ENCODE measurements around the gene DERA. TPM values are rescaled to one million over a fixed set of nuclear protein-coding genes. Genes with fewer than 3 reads are reported as not detected.

Gene DERA
- total and polyA plus RNA-seq, 2 of the 13 experiments (the other 11 are each of a cell fraction or from before 2014, with no cell fraction given): 24.0 to 51.3 TPM

DNA sequence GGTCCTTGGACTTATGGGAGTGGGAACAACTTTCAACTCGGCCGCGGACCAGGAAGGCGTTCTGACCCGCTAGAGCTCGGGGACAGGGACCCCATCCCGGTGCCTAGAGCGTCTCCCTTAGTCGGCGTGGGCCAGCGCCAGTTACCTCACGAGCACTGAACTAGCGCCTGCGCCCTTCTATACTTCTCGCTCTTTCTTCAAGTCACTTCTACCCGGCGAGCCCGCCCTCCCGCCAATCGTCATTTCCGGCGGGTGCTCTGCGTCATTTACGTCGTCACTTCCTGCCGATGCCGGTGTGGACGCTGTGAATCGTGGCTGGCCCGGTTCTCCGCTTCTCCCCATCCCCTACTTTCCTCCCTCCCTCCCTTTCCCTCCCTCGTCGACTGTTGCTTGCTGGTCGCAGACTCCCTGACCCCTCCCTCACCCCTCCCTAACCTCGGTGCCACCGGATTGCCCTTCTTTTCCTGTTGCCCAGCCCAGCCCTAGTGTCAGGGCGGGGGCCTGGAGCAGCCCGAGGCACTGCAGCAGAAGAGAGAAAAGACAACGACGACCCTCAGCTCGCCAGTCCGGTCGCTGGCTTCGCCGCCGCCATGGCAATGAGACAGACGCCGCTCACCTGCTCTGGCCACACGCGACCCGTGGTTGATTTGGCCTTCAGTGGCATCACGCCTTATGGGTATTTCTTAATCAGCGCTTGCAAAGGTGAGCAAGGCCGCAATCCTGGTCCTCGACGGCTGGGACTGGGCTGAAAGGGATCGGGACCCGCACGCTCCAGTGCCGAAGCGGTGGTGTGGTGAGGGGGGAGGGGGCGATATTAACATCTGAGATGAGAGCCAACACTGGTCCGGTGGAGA, 28.8 kb upstream of the DERA start, which contains the start of gene STRAP (continued):
- no peak for TF ChIP-seq SOX13 (IDR thresholded peaks at IDR 0.05)
- no peak for TF ChIP-seq SOX13 (CRISPR knock-in tag; conservative IDR thresholded peaks at IDR 0.05 in 1 of 2, IDR thresholded peaks at IDR 0.05 in 1 of 2)
- peak; percentile 89 for TF ChIP-seq ZNF317 (CRISPR knock-in tag; IDR thresholded peaks at IDR 0.05)
- TF ChIP-seq ZNF354B (CRISPR knock-in tag; IDR thresholded peaks at IDR 0.05): no peak
- peak; percentile 85 for TF ChIP-seq HDAC1 (CRISPR knock-in tag; IDR thresholded peaks at IDR 0.05)
- peak; percentile 83; the same call in 1 of the 2 replicates for TF ChIP-seq ZNF782 (CRISPR knock-in tag; IDR thresholded peaks at IDR 0.05; ENCODE audit: borderline replicate concordance)
- TF ChIP-seq, protein P1, sequence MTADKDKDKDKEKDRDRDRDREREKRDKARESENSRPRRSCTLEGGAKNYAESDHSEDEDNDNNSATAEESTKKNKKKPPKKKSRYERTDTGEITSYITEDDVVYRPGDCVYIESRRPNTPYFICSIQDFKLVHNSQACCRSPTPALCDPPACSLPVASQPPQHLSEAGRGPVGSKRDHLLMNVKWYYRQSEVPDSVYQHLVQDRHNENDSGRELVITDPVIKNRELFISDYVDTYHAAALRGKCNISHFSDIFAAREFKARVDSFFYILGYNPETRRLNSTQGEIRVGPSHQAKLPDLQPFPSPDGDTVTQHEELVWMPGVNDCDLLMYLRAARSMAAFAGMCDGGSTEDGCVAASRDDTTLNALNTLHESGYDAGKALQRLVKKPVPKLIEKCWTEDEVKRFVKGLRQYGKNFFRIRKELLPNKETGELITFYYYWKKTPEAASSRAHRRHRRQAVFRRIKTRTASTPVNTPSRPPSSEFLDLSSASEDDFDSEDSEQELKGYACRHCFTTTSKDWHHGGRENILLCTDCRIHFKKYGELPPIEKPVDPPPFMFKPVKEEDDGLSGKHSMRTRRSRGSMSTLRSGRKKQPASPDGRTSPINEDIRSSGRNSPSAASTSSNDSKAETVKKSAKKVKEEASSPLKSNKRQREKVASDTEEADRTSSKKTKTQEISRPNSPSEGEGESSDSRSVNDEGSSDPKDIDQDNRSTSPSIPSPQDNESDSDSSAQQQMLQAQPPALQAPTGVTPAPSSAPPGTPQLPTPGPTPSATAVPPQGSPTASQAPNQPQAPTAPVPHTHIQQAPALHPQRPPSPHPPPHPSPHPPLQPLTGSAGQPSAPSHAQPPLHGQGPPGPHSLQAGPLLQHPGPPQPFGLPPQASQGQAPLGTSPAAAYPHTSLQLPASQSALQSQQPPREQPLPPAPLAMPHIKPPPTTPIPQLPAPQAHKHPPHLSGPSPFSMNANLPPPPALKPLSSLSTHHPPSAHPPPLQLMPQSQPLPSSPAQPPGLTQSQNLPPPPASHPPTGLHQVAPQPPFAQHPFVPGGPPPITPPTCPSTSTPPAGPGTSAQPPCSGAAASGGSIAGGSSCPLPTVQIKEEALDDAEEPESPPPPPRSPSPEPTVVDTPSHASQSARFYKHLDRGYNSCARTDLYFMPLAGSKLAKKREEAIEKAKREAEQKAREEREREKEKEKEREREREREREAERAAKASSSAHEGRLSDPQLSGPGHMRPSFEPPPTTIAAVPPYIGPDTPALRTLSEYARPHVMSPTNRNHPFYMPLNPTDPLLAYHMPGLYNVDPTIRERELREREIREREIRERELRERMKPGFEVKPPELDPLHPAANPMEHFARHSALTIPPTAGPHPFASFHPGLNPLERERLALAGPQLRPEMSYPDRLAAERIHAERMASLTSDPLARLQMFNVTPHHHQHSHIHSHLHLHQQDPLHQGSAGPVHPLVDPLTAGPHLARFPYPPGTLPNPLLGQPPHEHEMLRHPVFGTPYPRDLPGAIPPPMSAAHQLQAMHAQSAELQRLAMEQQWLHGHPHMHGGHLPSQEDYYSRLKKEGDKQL (CRISPR knock-in tag; IDR thresholded peaks at IDR 0.05; ENCODE audit: low read depth): no peak
- TF ChIP-seq, protein P2, sequence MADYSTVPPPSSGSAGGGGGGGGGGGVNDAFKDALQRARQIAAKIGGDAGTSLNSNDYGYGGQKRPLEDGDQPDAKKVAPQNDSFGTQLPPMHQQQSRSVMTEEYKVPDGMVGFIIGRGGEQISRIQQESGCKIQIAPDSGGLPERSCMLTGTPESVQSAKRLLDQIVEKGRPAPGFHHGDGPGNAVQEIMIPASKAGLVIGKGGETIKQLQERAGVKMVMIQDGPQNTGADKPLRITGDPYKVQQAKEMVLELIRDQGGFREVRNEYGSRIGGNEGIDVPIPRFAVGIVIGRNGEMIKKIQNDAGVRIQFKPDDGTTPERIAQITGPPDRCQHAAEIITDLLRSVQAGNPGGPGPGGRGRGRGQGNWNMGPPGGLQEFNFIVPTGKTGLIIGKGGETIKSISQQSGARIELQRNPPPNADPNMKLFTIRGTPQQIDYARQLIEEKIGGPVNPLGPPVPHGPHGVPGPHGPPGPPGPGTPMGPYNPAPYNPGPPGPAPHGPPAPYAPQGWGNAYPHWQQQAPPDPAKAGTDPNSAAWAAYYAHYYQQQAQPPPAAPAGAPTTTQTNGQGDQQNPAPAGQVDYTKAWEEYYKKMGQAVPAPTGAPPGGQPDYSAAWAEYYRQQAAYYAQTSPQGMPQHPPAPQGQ (CRISPR knock-in tag; IDR thresholded peaks at IDR 0.05; ENCODE audit: borderline replicate concordance): peak; percentile 38; the same call in 1 of the 2 replicates
- peak; percentile 90; the same call in 1 of the 2 replicates for TF ChIP-seq ZNF616 (CRISPR knock-in tag; IDR thresholded peaks at IDR 0.05; ENCODE audit: low read depth)
- TF ChIP-seq, protein P3, sequence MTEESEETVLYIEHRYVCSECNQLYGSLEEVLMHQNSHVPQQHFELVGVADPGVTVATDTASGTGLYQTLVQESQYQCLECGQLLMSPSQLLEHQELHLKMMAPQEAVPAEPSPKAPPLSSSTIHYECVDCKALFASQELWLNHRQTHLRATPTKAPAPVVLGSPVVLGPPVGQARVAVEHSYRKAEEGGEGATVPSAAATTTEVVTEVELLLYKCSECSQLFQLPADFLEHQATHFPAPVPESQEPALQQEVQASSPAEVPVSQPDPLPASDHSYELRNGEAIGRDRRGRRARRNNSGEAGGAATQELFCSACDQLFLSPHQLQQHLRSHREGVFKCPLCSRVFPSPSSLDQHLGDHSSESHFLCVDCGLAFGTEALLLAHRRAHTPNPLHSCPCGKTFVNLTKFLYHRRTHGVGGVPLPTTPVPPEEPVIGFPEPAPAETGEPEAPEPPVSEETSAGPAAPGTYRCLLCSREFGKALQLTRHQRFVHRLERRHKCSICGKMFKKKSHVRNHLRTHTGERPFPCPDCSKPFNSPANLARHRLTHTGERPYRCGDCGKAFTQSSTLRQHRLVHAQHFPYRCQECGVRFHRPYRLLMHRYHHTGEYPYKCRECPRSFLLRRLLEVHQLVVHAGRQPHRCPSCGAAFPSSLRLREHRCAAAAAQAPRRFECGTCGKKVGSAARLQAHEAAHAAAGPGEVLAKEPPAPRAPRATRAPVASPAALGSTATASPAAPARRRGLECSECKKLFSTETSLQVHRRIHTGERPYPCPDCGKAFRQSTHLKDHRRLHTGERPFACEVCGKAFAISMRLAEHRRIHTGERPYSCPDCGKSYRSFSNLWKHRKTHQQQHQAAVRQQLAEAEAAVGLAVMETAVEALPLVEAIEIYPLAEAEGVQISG (CRISPR knock-in tag; IDR thresholded peaks at IDR 0.05): peak; percentile 99
- TF ChIP-seq, protein P4, sequence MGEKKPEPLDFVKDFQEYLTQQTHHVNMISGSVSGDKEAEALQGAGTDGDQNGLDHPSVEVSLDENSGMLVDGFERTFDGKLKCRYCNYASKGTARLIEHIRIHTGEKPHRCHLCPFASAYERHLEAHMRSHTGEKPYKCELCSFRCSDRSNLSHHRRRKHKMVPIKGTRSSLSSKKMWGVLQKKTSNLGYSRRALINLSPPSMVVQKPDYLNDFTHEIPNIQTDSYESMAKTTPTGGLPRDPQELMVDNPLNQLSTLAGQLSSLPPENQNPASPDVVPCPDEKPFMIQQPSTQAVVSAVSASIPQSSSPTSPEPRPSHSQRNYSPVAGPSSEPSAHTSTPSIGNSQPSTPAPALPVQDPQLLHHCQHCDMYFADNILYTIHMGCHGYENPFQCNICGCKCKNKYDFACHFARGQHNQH (CRISPR knock-in tag; IDR thresholded peaks at IDR 0.05): peak; percentile 33; the same call in 1 of the 2 replicates
- TF ChIP-seq, protein P5, sequence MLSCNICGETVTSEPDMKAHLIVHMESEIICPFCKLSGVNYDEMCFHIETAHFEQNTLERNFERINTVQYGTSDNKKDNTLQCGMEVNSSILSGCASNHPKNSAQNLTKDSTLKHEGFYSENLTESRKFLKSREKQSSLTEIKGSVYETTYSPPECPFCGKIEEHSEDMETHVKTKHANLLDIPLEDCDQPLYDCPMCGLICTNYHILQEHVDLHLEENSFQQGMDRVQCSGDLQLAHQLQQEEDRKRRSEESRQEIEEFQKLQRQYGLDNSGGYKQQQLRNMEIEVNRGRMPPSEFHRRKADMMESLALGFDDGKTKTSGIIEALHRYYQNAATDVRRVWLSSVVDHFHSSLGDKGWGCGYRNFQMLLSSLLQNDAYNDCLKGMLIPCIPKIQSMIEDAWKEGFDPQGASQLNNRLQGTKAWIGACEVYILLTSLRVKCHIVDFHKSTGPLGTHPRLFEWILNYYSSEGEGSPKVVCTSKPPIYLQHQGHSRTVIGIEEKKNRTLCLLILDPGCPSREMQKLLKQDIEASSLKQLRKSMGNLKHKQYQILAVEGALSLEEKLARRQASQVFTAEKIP (CRISPR knock-in tag; IDR thresholded peaks at IDR 0.05; ENCODE audit: borderline replicate concordance): no peak

All from HepG2 (cell line).